Peyer's patch (tissue), 4 donors: ENCODE data around the gene PROK2.

Experiments
- POLR2A ChIP-seq, 2 donors: fragments of 450-650 bp; IDR thresholded peaks; one replicate each; pipeline ENCODE4 v1.5.1; 2017; ENCODE audit warnings: antibody characterized with exemption in 2 of 2, mild to moderate bottlenecking in 2 of 2, moderate library complexity in 2 of 2
- TF ChIP-seq, protein P1 (sequence below), 6 experiments: fragments of 450-650 bp in 4 of 6; fragments of 200-600 bp in 2 of 6; sonication (generic) in 1 of 6; IDR thresholded peaks; one replicate each; pipeline ENCODE4 v1.5.1; 2017 to 2019; ENCODE audit warnings: antibody characterized with exemption in 6 of 6, mild to moderate bottlenecking in 3 of 6, moderate library complexity in 1 of 6

- TF ChIP-seq, protein P1, sequence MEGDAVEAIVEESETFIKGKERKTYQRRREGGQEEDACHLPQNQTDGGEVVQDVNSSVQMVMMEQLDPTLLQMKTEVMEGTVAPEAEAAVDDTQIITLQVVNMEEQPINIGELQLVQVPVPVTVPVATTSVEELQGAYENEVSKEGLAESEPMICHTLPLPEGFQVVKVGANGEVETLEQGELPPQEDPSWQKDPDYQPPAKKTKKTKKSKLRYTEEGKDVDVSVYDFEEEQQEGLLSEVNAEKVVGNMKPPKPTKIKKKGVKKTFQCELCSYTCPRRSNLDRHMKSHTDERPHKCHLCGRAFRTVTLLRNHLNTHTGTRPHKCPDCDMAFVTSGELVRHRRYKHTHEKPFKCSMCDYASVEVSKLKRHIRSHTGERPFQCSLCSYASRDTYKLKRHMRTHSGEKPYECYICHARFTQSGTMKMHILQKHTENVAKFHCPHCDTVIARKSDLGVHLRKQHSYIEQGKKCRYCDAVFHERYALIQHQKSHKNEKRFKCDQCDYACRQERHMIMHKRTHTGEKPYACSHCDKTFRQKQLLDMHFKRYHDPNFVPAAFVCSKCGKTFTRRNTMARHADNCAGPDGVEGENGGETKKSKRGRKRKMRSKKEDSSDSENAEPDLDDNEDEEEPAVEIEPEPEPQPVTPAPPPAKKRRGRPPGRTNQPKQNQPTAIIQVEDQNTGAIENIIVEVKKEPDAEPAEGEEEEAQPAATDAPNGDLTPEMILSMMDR (IDR thresholded peaks at IDR 0.05): no peak
- TF ChIP-seq POLR2A (IDR thresholded peaks at IDR 0.05): no peak
Measured at GRCh38 chr3:71797455-71797854, 12.5 kb upstream of the PROK2 start.
